GM18951 (cell line): ENCODE data around the gene USP47.

ENCODE experiments used
- POLR2A ChIP-seq: IDR thresholded peaks from 4 replicates; pipeline ENCODE4 v1.6.1; 2011; ENCODE audit warnings: mild to moderate bottlenecking; ENCODE audit not compliant: insufficient read length, insufficient read depth; ENCODE audit errors: extremely low read depth
- in situ Hi-C: fragments of 300-500 bp; cut with MboI; formaldehyde crosslinking; loops from one replicate; pipeline ENCODE4 v1.12.0; 2022; ENCODE audit warnings: low sequenced_read_pairs, mixed read lengths, inconsistent platforms; ENCODE audit not compliant: unreplicated experiment

The USP47 gene

DNA sequence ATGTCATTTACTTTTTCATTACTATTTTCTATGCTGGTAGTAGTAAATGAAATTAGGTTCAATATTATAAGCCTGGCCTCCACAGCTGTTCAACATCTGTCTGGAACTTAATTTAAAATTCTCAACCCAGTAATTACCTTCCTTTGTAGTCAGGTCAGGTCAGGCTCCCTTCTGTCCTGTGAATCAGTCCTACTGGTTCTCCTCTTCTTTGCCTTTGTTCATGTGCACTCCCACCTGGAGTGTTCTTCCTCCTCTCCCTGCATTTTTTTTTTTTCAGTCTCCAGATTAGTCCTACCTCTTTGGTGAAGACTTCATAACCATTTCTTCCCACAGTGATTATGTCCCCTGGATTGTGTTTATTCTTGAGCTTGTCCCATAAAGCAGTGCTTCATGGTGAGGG lies 98.8 kb downstream of the USP47 start:
- in situ Hi-C loops = no loop called here
- TF ChIP-seq POLR2A = no peak

DNA sequence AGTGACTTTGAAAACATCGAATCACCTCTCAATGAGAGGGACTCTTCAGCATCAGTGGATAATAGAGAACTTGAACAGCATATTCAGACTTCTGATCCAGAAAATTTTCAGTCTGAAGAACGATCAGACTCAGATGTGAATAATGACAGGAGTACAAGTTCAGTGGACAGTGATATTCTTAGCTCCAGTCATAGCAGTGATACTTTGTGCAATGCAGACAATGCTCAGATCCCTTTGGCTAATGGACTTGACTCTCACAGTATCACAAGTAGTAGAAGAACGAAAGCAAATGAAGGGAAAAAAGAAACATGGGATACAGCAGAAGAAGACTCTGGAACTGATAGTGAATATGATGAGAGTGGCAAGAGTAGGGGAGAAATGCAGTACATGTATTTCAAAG lies 100.9 kb downstream of the USP47 start:
- no peak for TF ChIP-seq POLR2A
- in situ Hi-C loops = no loop called here

GRCh38 chr11:11944444-11944843 lies 102.7 kb downstream of the USP47 start:
- in situ Hi-C loops = no loop called here
- no peak for TF ChIP-seq POLR2A

GRCh38 chr11:11946180-11946579 lies 104.4 kb downstream of the USP47 start:
- no peak for TF ChIP-seq POLR2A
- in situ Hi-C loops = no loop called here

GRCh38 chr11:11946878-11947277 lies 105.1 kb downstream of the USP47 start:
- no peak for TF ChIP-seq POLR2A
- in situ Hi-C loops = no loop called here

DNA sequence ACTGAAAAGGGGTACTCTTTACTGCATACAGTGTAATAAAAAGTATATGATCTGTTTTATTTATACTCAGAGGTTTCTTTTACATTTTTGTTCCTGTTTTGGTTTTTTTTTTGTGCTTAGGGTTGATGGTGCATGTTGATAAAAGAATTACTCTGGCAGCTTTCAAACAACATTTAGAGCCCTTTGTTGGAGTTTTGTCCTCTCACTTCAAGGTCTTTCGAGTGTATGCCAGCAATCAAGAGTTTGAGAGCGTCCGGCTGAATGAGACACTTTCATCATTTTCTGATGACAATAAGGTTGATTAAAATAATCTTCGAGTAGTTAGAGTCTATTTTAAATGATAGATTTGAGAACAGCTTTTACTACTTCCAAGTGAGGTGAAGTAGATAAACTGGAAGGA lies 106.1 kb downstream of the USP47 start:
- in situ Hi-C loops = no loop called here
- no peak for TF ChIP-seq POLR2A

DNA sequence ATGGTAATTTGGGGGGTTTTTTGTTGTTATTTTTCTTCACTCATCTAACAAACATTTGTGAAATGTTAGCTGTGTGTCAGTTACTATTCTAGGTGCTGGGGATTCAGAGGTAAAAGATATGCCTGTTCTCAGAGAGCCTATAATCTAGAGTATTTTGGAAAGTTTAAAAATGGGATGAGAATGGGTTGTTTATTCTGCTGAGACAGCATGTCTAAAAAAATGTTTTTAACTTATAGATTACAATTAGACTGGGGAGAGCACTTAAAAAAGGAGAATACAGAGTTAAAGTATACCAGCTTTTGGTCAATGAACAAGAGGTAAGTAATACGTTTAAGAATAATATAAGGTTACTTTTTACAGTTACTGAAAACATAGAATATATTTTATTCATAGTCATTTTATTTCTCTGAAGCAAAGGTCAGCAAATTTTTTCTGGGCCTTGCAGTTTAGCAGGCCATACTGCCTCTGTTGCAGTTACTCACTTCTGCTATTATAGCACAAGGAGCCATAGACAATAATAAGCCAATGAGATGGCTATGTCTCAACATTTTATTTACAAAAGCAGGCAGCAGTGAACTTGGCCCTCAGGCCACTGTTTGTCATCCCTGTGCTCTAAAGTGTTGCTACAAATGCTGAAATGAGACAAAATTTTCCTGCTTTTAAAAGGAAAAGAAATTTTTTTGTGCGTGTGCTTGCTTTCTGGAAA lies 106.6 kb downstream of the USP47 start:
- no peak for TF ChIP-seq POLR2A
- in situ Hi-C loops = no loop called here

DNA sequence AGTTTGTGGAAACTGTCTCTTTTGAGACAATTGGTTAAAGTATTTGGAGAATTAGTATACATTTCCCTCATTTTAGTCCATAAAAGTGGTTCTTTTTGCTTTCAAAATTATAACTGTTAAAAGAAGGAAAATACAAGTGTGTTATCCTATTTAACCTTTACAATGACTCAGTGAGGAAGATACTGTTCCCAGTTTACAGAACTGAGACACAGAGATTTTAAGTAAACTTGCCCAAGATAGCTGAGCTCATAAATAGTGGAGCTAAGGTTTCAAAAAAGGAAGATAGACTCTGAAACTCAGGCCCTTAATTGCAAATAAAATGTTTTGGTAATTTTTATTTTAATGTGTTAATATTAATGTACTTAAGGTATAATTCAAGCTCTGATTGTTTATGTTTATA lies 107.7 kb downstream of the USP47 start:
- TF ChIP-seq POLR2A = no peak
- in situ Hi-C loops = no loop called here

DNA sequence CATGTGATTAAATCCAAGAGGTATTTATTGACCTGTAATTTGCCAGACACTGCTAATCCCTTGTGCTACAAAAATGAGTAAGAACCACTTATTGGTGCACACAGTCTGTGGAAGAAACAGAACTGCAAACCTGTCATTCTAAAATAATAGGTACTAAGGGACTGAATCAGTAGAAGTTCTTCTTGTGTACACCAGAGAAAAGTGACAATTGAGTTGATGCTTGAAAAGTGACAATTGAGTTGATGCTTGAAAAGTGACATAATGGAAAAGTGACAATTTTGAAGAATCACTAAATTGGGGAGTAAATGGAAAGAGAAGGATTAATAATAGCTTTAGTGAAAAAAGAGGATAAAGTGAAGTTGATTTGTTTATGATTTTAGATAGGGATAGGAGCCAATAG lies 110.3 kb downstream of the USP47 start:
- no peak for TF ChIP-seq POLR2A
- in situ Hi-C loops = no loop called here

DNA sequence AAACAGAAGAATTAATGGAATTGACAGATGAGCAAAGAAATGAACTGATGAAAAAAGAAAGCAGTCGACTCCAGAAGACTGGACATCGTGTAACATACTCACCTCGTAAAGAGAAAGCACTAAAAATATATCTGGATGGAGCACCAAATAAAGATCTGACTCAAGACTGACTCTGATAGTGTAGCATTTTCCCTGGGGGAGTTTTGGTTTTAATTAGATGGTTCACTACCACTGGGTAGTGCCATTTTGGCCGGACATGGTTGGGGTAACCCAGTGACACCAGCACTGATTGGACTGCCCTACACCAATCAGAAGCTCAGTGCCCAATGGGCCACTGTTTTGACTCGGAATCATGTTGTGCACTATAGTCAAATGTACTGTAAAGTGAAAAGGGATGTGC lies 114.2 kb downstream of the USP47 start:
- no peak for TF ChIP-seq POLR2A
- in situ Hi-C loops = no loop called here

- TF ChIP-seq POLR2A = no peak
Observed at GRCh38 chr11:11958403-11959231, 116.8 kb downstream of the USP47 start.

DNA sequence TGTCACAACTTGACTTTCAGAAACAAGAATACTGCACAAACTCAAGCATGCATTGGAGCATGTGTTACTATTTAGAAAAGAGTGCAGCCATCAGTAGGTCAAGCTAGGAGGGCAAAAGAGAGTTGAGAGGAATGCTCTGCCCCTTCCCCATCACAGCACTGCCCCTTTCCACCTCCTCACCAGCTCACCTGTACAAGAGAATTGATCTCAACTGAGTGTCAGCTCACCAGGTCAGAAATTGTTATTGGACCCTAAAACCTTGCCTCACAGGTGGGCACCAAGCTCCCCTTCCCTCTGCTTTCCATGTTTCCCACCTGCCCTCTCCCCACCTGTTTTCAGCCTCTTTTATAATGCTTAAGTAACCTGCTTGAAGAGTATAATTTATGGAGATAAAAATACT lies 117.8 kb downstream of the USP47 start:
- in situ Hi-C loops = no loop called here
- no peak for TF ChIP-seq POLR2A

More at GRCh38 chr11:11958403-11959231, 116.8 kb downstream of the USP47 start:
- in situ Hi-C loops = no loop called here

DNA sequence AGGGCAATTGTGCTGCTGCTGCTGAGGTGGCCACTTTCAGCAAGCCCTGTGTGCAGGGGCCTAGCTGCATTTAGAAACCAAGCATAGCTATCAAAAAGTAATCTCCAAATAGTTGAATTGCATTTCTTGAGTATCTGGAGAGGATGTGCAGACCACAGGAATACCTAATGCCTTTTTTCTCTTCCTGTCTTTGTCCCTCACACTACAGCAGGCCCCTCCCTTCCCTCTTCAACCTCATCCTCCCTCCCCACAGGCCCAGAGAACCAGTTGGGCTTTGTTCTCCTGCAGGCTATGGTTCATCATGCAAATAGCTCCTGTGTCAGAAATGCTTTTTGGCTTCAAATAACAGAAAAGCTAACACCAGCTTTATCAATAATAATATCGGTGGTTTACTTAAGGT lies 118.9 kb downstream of the USP47 start:
- in situ Hi-C loops = no loop called here
- TF ChIP-seq POLR2A = no peak
